HG03066 (cell line): ENCODE data around the gene STAT6.
"Not testable (repeated sequence)": the region's sequence is repeated elsewhere in the genome, so short reads cannot be mapped to it uniquely, and the experiment has no call there.

Experiments
- ATAC-seq: cut with Tn5 transposase; IDR thresholded peaks from one replicate; pipeline ENCODE4 v1.9.1; 2021; ENCODE audit warnings: low read depth; ENCODE audit not compliant: unreplicated experiment

Gene STAT6

GRCh38 chr12:57090924-57091637 lies 20.1 kb downstream of the STAT6 start:
- no peak for ATAC-seq

GRCh38 chr12:57090490-57090889 lies 20.7 kb downstream of the STAT6 start:
- no peak for ATAC-seq

GRCh38 chr12:57089271-57090245 lies 21.6 kb downstream of the STAT6 start:
- no peak for ATAC-seq

GRCh38 chr12:57088354-57089270 lies 22.6 kb downstream of the STAT6 start, which contains the start of gene NAB2:
Gene NAB2 (plus strand): TSS chr12:57089114. CDS start chr12:57089272, 158 bp downstream.
- ATAC-seq = peak; percentile 44

- peak; percentile 47 for ATAC-seq
Observed at GRCh38 chr12:57087691-57088353, 23.3 kb downstream of the STAT6 start.

- ATAC-seq = peak; percentile 35
Observed at GRCh38 chr12:57087010-57087690, 24.0 kb downstream of the STAT6 start.

- ATAC-seq = no peak
Observed at GRCh38 chr12:57086493-57087009, 24.6 kb downstream of the STAT6 start.

GRCh38 chr12:57085999-57086492 lies 25.1 kb downstream of the STAT6 start:
- no peak for ATAC-seq

GRCh38 chr12:57080855-57081254 lies 30.3 kb downstream of the STAT6 start:
- no peak for ATAC-seq

GRCh38 chr12:57079821-57080220 lies 31.3 kb downstream of the STAT6 start:
- ATAC-seq = no peak

- peak; percentile 98 for ATAC-seq
Observed at GRCh38 chr12:57078519-57079404, 32.4 kb downstream of the STAT6 start, which contains the start of gene NEMP1. Gene NEMP1 (minus strand): TSS chr12:57078791. CDS start chr12:57078745, 46 bp downstream.

GRCh38 chr12:57073566-57074450 lies 37.4 kb downstream of the STAT6 start:
- not testable (repeated sequence) for ATAC-seq

GRCh38 chr12:57072661-57073060 lies 38.5 kb downstream of the STAT6 start:
- ATAC-seq = no peak

GRCh38 chr12:57069523-57069922 lies 41.6 kb downstream of the STAT6 start:
- peak; percentile 82 for ATAC-seq

GRCh38 chr12:57066245-57066644 lies 44.9 kb downstream of the STAT6 start:
- ATAC-seq = no peak

- peak; percentile 80 for ATAC-seq
Observed at GRCh38 chr12:57063991-57064685, 47.0 kb downstream of the STAT6 start.
